HG03159 (cell line): ENCODE data around the gene TCF4.

ENCODE experiments used
- ATAC-seq: cut with Tn5 transposase; IDR thresholded peaks from one replicate; pipeline ENCODE4 v1.9.1; 2021; ENCODE audit warnings: mild to moderate bottlenecking, moderate library complexity; ENCODE audit not compliant: unreplicated experiment

Gene TCF4

GRCh38 chr18:55307505-55307904 lies 280.5 kb downstream of the TCF4 start:
- peak; percentile 58 for ATAC-seq

- no peak for ATAC-seq
Measured at GRCh38 chr18:55306359-55307024, 281.5 kb downstream of the TCF4 start.

GRCh38 chr18:55302167-55302833 lies 285.7 kb downstream of the TCF4 start:
- ATAC-seq: no peak

GRCh38 chr18:55301824-55302166 lies 286.2 kb downstream of the TCF4 start:
- no peak for ATAC-seq

GRCh38 chr18:55300936-55301531 lies 287.0 kb downstream of the TCF4 start:
- ATAC-seq: no peak

- ATAC-seq: no peak
Measured at GRCh38 chr18:55300421-55300935, 287.5 kb downstream of the TCF4 start.

GRCh38 chr18:55296778-55297177 lies 291.2 kb downstream of the TCF4 start:
- ATAC-seq: no peak

GRCh38 chr18:55296115-55296514 lies 291.9 kb downstream of the TCF4 start:
- ATAC-seq: no peak

GRCh38 chr18:55290898-55291297 lies 297.1 kb downstream of the TCF4 start:
- ATAC-seq: no peak

- ATAC-seq: no peak
Measured at GRCh38 chr18:55289775-55290174, 298.2 kb downstream of the TCF4 start.

GRCh38 chr18:55289048-55289447 lies 298.9 kb downstream of the TCF4 start:
- no peak for ATAC-seq

- no peak for ATAC-seq
Measured at GRCh38 chr18:55287935-55288868, 299.8 kb downstream of the TCF4 start.

GRCh38 chr18:55287149-55287806 lies 300.7 kb downstream of the TCF4 start:
- ATAC-seq: no peak

- ATAC-seq: no peak
Measured at GRCh38 chr18:55286257-55286825, 301.7 kb downstream of the TCF4 start.

- no peak for ATAC-seq
Measured at GRCh38 chr18:55284614-55285013, 303.4 kb downstream of the TCF4 start.

GRCh38 chr18:55283309-55283708 lies 304.7 kb downstream of the TCF4 start:
- no peak for ATAC-seq

GRCh38 chr18:55280503-55280902 lies 307.5 kb downstream of the TCF4 start:
- ATAC-seq: no peak

- ATAC-seq: no peak
Measured at GRCh38 chr18:55275039-55275901, 312.7 kb downstream of the TCF4 start.

- ATAC-seq: no peak
Measured at GRCh38 chr18:55272510-55273243, 315.3 kb downstream of the TCF4 start.
